GM10266 (cell line): Measurements from ENCODE around the gene RTN4.
"Not testable (repeated sequence)": the region's sequence is repeated elsewhere in the genome, so short reads cannot be mapped to it uniquely, and the experiment has no call there.

Experiments
- DNase-seq: peaks from one replicate; pipeline ENCODE4 v3.0.0; 2012; ENCODE audit errors: extremely low spot score
- CTCF ChIP-seq: IDR thresholded peaks from 2 replicates; pipeline ENCODE4 v1.5.1; 2012; ENCODE audit warnings: mild to moderate bottlenecking, low read depth; ENCODE audit not compliant: control insufficient read depth, insufficient read depth; ENCODE audit errors: missing control alignments

RTN4 gene

GRCh38 chr2:55092439-55092838, 42.2 kb upstream of the RTN4 start:
- no peak for TF ChIP-seq CTCF
- no peak for DNase-seq

GRCh38 chr2:55091681-55092080, 41.4 kb upstream of the RTN4 start:
- not testable (repeated sequence) for DNase-seq

- TF ChIP-seq CTCF = no peak
- no peak for DNase-seq
Observed at GRCh38 chr2:55090702-55091101, 40.5 kb upstream of the RTN4 start.

- no peak for DNase-seq
- no peak for TF ChIP-seq CTCF
Observed at GRCh38 chr2:55089726-55090125, 39.5 kb upstream of the RTN4 start.

GRCh38 chr2:55088400-55088799, 38.1 kb upstream of the RTN4 start:
- no peak for TF ChIP-seq CTCF
- no peak for DNase-seq

GRCh38 chr2:55087936-55088335, 37.7 kb upstream of the RTN4 start:
- no peak for TF ChIP-seq CTCF
- DNase-seq = no peak

GRCh38 chr2:55087501-55087900, 37.2 kb upstream of the RTN4 start:
- DNase-seq = no peak
- TF ChIP-seq CTCF = no peak
